ENCODE results near the gene TNRC6A. TPM values are rescaled to one million over a fixed set of nuclear protein-coding genes. Genes with fewer than 3 reads are reported as not detected.

The TNRC6A gene
- total and polyA plus RNA-seq, 2 experiments from 2014 or later = 93.1 to 124 TPM

- TF ChIP-seq ZNF462 (CRISPR knock-in tag; IDR thresholded peaks at IDR 0.05) (no peak), ZNF331 (CRISPR knock-in tag; IDR thresholded peaks at IDR 0.05; ENCODE audit: low read depth) (no peak), CREB1 (CRISPR knock-in tag; IDR thresholded peaks at IDR 0.05; ENCODE audit: low read depth) (no peak), STAT1 (IDR thresholded peaks at IDR 0.05; ENCODE audit: unreplicated experiment) (no peak), ZNF114 (CRISPR knock-in tag; IDR thresholded peaks at IDR 0.05) (no peak)
Observed at GRCh38 chr16:24748242-24748641, 18.8 kb downstream of the TNRC6A start (continued).

GRCh38 chr16:24749310-24749709, 19.9 kb downstream of the TNRC6A start:
- peaks cover 81% of the 10 kb centered on the region for H3K4me1 ChIP-seq (ENCODE audit: insufficient read depth)
- H4K20me1 ChIP-seq (replicated peaks; ENCODE audit: insufficient read depth) = peaks cover 99% of the 10 kb centered on the region
- Mint-ChIP-seq H3K36me3 (ENCODE audit: low read depth) (peaks cover 17% of the 10 kb centered on the region), H3K4me3 (no peak overlapping the region), H3K27ac (no peak overlapping the region), H3K9me3 (no peaks in the 10 kb centered on the region), H3K4me1 (peaks cover 64% of the 10 kb centered on the region), H3K27me3 (ENCODE audit: insufficient read depth, low read depth, poor library complexity) (no peaks in the 10 kb centered on the region)
- ATAC-seq = no peak; the same call in 2 of the 3 replicates
- peaks cover 100% of the 10 kb centered on the region for H3K79me2 ChIP-seq (replicated peaks; ENCODE audit: insufficient read depth)
- no peaks in the 10 kb centered on the region for H3K36me3 ChIP-seq (ENCODE audit: insufficient read depth)
- no peaks in the 10 kb centered on the region for H3K9me2 ChIP-seq (ENCODE audit: insufficient read depth)
- no peak overlapping the region for H3K27ac ChIP-seq (ENCODE audit: low read depth)
- no peak overlapping the region for H2AFZ ChIP-seq
- no peak overlapping the region for H3K4me3 ChIP-seq
- H3K4me2 ChIP-seq = no peak overlapping the region
- H3K27me3 ChIP-seq (ENCODE audit: insufficient read depth) = no peaks in the 10 kb centered on the region
- no peaks in the 10 kb centered on the region for H3F3A ChIP-seq (replicated peaks; ENCODE audit: low read depth)
- no peak for DNase-seq (ENCODE audit: low spot score)
- no peak for TF ChIP-seq REST (IDR thresholded peaks at IDR 0.05; ENCODE audit: unreplicated experiment)
- no peak for TF ChIP-seq ZNF331 (CRISPR knock-in tag; IDR thresholded peaks at IDR 0.05; ENCODE audit: low read depth)
- TF ChIP-seq ZNF114 (CRISPR knock-in tag; IDR thresholded peaks at IDR 0.05) = no peak
- no peak for TF ChIP-seq POLR2AphosphoS5 (IDR thresholded peaks at IDR 0.05; ENCODE audit: low read depth)
- TF ChIP-seq JUNB (IDR thresholded peaks at IDR 0.05; ENCODE audit: unreplicated experiment) = no peak
- no peak for TF ChIP-seq CREB1 (CRISPR knock-in tag; IDR thresholded peaks at IDR 0.05; ENCODE audit: low read depth)
- no peak for TF ChIP-seq STAT1 (IDR thresholded peaks at IDR 0.05; ENCODE audit: unreplicated experiment)
